Right ventricle myocardium superior (tissue), 1 donor: Measurements from ENCODE around the gene TEK. TPM values are rescaled to one million over a fixed set of nuclear protein-coding genes. Genes with fewer than 3 reads are reported as not detected.

Experiments used
- ATAC-seq: fragments of 200-7000 bp; cut with Tn5 transposase; one replicate; pipeline ENCODE4 v1.9.1; 2020; ENCODE audit warnings: mild to moderate bottlenecking; ENCODE audit not compliant: poor library complexity
- DNase-seq: peaks from one replicate; pipeline ENCODE4 v3.0.0-alpha.2; 2020
- intact Hi-C: fragments of 100-400 bp; cut with DNase I; formaldehyde crosslinking; loops from one replicate; pipeline ENCODE4 v1.11.2; 2022
- total RNA-seq: library from RNA; stranded (reverse); fragmentation: NEBNext Ultra II Directional; extraction: Animal tissue kit (Norgen Biotek cat#: 25700); gene quantifications from one replicate; pipeline ENCODE4 v1.2.1, GENCODE V29; 2021
- donor health status: DM: no; HTN: yes; CAD: no; lungs with severe emphysema.

TEK gene
- total RNA-seq, 1 donor from 2014 or later = 19.1 TPM

DNA sequence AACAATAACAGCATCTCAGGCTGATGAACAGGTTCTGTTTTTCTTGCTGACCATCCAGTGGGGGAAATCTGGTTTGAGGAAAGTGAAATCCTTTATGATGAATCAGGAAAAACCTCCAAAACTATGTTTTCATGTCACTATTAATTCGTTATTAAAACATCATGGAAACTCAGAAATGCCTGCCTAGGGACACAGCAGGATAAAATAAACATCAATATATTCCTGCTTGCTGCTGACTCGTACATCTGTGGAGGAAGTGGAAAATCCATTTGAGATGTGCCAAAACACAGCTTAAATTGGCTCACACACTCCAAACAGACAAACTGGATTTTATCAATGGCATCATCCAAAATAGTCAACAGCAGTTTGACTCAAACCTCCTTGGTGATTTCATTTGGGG, 53.0 kb downstream of the TEK start:
- intact Hi-C loops = no loop called here
- DNase-seq = no peak
- no peak for ATAC-seq

DNA sequence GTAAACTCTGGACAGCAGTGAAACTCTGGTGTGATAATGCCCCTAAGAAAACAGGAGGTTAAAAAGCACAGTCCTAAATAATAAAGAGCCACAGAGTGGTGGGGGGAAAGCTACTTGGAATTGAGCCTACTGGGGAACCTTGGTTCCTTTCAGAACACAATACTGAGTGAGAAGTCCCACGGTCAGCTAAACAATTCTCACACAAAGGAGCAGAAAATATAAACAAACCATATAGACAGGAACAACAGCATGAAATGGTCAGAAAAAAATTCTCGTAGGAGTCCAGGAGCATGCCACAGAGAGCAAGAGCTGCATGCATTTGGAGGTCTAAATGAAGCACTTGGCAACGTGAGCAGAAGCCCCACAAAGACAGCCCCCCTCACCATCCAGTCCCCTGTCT, 56.0 kb downstream of the TEK start:
- ATAC-seq = no peak
- intact Hi-C loops = no loop called here
- DNase-seq = no peak

DNA sequence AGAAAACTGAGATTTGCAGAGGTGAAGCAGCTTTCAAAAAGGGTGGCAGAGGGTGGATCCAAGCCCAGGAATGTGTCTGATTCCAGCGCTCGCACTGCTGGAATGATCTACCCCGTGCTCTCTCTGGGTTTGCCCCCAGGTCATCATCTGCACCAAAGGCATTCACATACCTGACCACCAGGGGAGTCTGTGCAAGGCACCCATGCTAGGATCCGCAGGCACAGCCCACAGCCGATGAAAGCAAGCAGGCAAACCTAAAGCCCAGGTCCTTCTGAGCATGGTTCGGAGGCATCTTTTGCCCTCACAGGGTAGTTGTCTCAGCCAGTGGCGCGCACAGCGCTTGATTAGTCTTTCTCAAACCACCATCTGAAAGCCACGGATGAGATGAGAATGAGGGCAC, 56.6 kb downstream of the TEK start:
- ATAC-seq (no peak), DNase-seq (peak; percentile 36)
- intact Hi-C loops = no loop called here

DNA sequence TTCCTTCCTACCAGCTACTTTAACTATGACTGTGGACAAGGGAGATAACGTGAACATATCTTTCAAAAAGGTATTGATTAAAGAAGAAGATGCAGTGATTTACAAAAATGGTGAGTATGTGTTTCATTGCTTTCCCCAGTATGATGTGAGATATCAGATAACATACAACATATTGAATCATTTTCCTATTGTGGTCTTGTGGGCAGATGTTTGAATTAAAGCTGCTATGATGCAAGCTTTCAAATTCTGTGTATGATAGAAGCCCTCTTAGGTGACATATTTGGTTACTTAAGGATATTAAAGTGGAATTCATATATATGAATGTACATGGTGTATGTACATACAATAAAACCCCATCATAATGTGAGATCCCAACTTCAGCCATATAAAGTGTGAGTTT, 59.5 kb downstream of the TEK start:
- no peak for ATAC-seq
- no peak for DNase-seq
- intact Hi-C loops = no loop called here

DNA sequence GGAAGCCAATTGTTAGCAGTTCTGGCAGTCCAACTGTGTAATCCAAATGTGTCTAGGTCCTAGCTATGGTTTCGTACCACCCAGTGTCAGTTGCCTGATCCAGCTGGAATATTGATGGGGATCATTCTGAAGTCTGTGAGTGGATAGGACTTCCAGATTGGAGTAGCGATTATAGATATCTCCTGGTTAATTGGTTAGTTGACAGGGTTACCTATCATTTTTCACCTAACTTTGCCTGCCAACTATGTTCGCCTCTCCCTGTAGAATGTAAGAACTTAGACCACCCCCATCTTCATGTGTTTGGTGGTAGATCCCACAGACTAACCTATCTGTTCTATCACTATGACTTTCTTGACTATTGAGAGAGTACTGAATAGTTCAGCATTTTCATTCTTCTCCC, 59.9 kb downstream of the TEK start:
- DNase-seq = no peak
- no peak for ATAC-seq
- intact Hi-C loops = no loop called here

DNA sequence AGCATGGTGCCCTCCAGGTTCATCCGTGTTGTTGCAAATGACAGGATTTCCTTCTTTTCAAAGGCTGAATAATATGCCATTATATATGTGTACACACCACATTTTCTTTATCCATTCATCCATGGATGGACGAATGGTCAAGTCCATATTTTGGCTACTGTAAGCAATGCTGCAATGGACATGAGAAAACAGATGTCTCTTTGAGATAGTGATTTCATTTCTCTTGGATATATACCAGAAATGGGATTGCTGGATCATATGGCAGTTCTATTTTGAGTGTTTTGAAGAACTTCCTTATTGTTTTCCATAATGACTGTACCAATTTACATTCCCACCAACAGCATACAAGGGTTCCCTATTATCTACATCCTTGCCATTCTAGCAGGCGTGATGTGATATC, 67.9 kb downstream of the TEK start:
- intact Hi-C loops = loop anchor here (10.0 kb wide), 1 partner anchor 52 kb away; no protein-coding TSS in a partner anchor

DNA sequence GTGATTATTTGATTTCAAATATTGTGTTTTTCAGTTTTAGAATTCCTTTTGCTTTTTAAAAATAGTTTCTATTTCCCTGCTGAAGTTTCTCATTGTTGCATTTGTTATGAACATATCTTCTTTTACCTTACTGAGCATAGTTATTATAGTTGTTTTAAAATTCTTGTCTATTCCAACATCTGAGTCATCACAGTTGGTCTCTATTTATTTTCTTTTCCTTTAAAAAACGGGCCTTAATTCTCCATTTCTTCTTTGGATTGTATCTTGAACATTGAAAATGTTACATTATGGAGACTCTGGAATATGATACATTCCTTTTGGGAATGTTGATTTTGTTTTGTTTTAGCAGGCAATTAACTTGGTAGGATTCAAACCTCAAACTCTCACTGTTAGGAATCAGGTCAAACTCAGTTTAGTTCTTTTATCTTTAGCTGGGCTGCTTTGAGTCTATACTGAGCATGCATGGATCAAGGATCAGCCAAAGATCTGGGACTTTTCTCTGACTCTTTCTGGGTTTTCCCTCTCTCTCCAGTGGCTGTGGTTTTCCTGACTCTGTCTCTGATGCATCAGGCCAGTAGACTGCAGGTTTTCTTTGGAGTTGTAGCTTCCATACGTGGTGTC, 70.3 kb downstream of the TEK start:
- intact Hi-C loops = loop anchor here (10.0 kb wide), 1 partner anchor 55 kb away; no protein-coding TSS in a partner anchor
- ATAC-seq = no peak
- DNase-seq = no peak

More for the DNA sequence above, 67.9 kb downstream of the TEK start:
- ATAC-seq = no peak
- no peak for DNase-seq

DNA sequence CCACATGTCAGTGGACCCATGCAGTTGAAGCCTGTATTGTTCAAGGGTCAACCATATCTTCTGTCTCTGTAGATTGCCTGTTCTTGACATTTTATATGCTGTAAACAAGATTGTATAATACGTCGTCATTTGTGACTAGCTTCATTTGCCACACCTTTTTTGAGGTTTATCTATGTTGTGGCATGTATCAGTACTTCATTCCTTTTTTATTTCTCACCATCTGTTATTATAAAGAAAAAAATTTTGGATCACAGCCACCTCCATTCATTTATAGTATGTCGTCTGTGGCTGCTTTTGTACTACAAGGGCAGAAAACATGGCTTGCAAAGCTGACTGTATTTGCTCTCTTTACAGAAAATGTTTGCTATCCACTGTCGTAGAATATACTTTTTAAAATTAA, 72.4 kb downstream of the TEK start:
- intact Hi-C loops = no loop called here
- ATAC-seq = no peak
- no peak for DNase-seq

DNA sequence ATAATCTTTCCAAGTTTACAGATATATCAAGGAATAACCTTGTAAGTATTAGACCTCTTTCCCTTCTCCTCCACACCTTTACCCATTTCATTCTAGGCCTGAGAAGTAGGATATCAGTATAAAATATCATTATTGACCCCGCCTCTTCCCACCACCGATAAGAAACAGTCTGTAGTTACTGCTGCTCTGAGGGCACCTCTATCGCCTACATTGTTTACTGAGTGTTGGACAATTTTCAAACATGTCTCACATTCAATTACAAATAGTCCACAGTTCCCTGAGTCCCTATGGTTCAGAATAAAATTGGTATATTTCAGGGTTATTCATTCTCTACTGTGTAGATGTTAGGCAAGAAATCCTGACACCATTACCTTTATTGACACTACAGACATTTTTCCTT, 73.4 kb downstream of the TEK start:
- no peak for ATAC-seq
- DNase-seq = no peak
- intact Hi-C loops = no loop called here

DNA sequence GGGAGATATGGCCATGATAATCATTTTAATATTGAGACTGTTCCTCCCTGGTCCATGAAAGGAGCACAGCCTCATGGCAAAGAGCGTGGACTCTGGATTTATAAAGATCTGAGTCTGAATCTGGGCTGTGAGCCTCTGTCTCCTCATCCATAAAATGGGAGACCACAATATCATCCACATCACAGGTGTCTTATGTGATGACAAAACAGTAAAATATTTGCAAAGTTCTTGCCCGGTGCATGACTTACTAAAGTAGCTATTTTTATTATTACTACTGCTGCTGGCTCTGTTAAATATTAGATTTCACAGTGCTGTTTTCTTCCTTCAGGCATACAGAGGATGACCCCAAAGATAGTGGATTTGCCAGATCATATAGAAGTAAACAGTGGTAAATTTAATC, 74.1 kb downstream of the TEK start:
- ATAC-seq = no peak
- intact Hi-C loops = no loop called here
- DNase-seq = no peak

DNA sequence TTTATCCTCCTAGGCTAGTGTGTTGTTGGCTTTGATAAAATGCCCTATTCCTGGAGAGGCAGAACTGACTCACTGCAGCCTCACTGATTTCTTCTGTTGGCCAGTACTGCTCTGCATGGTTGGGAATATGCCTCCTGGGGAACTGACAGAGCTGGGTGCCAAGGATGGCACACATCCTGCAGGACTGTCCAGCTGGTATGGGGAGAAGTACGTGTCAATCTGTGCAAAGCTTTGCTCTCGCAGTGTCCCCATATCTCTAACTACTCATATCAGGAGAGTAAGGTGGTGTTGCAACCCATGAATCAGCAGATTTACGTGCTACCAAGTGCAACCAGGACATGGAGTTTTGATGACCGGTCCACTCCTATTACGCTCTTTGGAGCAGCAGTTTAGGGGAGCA, 74.7 kb downstream of the TEK start:
- no peak for DNase-seq
- intact Hi-C loops = no loop called here

DNA sequence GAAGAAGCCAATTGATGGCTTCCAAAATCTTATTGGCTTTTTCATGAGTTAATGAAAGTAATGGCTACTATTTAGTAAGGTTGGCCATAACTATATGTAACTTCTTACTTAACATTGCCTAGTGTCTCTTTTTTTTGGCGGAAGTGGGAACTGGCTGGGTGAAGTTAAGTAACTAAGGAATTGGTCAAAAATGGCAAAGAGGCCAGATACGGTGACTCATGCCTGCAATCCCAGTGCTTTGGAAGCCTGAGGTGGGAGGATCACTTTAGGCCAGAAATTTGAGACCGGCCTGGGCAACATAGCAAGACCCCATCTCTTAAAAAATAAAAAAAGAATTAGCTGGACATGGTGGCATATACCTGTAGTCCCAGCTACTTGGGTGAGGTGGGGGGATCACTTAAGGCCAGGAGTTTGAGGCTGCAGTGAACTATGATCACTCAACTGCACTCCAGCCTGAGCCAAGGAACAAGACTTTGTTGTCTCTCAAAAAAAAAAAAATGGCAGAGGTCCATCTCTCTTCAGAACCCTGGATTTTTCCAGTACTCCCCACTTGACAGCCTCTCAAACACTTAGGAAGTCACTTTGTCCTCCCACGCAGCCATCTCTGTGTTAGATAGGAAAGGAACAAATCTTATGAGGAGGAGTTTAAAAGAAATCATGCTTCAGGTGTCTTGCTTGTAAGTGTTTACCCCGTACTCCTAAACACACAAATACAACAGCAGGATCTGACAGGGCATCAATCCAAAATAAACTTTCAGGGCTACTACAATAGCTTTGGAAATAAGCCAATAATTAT, 75.7 kb downstream of the TEK start:
- ATAC-seq = no peak
- no peak for DNase-seq
- intact Hi-C loops = no loop called here

More for the DNA sequence above, 74.7 kb downstream of the TEK start:
- ATAC-seq = no peak

DNA sequence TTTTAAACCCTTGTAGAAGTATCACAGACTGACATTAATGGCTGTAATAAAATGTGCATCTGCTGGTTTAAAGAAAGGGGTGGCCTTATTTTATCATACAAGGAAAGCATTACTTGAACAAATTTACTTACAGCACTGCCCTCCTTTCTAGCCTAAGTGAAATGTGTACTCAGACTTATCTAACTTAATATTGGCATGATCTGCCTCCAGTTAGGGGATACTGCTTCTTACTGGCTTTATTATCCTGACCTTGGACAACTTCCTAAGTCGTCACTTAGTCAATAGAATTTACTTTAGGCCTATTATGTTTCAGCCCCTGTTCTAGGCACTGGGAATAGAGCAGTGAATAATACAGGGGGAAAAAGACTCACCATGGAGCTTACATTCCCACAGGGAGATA, 79.4 kb downstream of the TEK start:
- ATAC-seq (no peak), DNase-seq (no peak)
- intact Hi-C loops = no loop called here

DNA sequence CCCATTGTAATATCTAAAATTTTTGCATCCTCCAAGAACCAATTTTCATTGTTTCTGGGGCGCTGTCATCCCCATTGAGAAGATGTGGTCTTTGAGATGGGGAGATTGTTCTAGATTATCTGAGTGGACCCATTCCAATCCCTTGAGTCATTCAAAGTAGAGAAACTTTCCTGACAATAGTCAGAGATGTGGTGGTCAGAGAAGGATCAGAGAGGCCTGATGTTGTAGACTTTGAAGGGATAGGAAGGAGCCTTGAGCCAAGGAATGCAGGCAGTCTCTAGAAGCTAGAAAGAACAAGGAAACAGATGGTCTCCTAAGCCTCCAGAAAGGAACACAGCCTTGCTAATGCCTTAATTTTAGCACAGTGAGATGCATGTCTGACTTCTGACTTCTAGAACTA, 80.4 kb downstream of the TEK start:
- DNase-seq = no peak
- ATAC-seq = no peak
- intact Hi-C loops = no loop called here

DNA sequence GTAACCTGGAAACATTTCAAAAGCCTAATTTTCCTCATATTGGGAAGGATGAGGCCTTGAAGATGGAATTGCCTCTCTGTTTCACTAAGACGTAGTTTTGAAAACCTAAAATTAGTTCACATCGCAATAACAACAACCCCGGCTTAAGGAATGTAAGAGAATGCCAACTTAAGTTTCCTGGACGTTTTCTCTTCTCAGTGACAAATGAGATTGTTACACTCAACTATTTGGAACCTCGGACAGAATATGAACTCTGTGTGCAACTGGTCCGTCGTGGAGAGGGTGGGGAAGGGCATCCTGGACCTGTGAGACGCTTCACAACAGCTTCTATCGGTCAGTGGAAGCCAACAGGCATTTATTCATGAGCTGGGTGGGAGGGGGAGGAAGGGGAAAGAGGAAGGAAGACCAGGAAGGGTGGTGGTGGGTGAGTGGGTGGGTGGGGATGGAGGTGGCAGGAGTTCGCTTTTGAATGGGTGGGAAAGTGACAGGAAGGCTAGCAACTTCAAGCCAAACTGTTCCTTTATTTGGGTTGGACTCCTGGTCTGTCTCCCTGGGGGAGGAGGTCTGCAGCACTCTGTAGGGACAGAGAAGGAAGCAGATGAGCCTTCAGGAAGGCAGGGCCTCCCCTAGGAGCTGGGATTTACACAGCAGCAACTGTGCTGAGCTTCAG, 83.4 kb downstream of the TEK start:
- DNase-seq = peak; percentile 42
- intact Hi-C loops = loop anchor here (10.0 kb wide), 1 partner anchor 158 kb away; no protein-coding TSS in a partner anchor
- peak; percentile 55 for ATAC-seq

DNA sequence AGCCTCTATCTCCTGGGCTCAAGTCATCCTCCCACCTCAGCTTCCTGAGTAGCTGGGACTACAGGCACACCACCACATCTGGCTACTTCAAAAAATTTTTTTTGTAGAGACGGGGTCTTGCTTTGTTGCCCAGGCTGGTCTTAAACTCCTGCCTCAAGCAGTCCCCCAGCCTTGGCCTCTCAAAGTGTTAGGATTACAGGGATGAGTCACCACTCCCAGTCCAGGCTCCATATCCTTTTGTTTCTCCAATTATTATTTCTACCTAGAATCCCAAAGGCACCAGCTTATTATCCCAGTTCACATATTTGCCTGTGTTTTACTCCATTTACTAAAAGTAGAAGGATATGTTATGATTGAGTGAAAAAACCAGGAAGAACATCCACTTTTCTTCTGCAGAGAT, 84.9 kb downstream of the TEK start:
- no peak for ATAC-seq
- intact Hi-C loops = loop anchor here (10.0 kb wide), 1 partner anchor 159 kb away; no protein-coding TSS in a partner anchor
- no peak for DNase-seq

DNA sequence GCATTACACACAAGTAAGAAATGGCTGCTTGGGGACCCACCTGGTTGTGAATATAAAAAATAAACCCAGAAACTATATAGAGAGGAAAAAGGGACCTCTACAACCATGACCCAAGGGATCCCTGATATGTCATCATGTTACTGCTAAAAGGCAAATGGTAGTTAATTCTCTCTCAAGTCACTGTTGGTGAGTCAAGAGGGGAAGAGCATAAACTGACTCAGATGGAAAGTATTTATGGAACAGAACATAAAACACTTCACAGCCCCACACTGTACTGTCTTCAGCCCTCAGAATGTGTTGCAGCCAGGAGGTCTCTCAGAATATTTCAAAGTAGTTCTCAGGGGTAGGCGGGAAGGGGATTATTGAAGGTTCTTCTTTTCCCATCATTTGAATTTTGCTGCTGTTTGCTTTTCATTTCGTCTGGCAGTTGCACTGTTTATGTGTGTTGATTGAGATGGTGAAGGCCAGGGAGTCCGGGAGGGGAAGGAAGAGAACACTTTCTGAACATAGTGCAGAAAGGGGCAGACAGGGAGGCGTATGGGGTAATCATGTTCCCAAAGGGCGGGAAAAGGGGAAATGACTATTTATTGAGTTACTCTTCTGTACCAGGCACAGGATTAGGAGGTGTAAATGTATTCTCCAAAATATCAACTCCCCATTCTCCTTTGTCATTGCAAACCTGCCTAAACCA, 85.5 kb downstream of the TEK start:
- intact Hi-C loops = loop anchor here (10.0 kb wide), 1 partner anchor 160 kb away; no protein-coding TSS in a partner anchor
- peak; percentile 39 for ATAC-seq

DNA sequence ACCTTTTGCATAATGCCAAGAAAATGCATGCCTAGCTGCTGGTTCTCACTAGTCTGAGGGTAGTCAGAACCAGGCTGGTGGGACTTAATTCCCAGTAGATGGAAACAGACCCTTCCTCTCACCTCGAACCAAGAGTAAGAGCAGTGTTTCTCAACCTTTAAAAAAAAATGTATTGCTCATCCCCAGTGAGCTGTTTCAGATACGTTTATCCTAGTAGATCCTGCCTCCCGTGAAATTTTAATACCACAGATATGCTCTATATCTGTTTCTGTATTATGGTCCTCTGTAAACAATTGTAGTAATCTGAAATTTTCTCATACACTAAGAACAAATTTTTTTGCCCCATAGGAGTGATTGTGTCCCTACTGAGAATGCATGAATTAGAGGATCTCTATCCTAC, 86.2 kb downstream of the TEK start:
- intact Hi-C loops = loop anchor here (10.0 kb wide), 1 partner anchor 160 kb away; no protein-coding TSS in a partner anchor
- DNase-seq (no peak), ATAC-seq (no peak)

More for the DNA sequence above, 85.5 kb downstream of the TEK start:
- DNase-seq = no peak

DNA sequence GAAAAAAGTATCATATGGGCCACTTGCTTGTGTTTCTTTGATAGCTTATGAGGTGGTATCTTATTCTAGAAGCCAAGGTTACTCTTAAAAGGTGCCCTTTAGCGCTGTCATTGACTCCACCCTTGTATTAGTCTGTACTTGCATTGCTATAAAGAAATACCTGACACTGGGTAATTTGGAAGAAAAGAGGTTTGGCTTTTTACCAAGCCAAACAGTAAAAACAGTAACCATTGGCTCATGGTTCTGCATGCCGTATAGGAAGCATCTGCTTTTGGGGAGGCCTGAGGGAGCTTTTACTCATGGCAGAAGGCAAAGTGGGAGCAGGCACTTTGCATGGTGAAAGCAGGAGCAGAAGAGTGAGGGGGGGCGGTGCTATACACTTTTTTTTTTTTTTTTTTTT, 87.4 kb downstream of the TEK start:
- ATAC-seq (no peak), DNase-seq (no peak)
- intact Hi-C loops = loop anchor here (10.0 kb wide), 1 partner anchor 162 kb away; no protein-coding TSS in a partner anchor
